Umbilical cord (tissue), 2 donors: ENCODE results near the gene GALNTL6. TPM values are rescaled to one million over a fixed set of nuclear protein-coding genes. Genes with fewer than 3 reads are reported as not detected.
"Not testable (repeated sequence)": the region's sequence is repeated elsewhere in the genome, so short reads cannot be mapped to it uniquely, and the experiment has no call there.

Experiments
- DNase-seq: peaks from one replicate; pipeline ENCODE4 v3.0.0-alpha.2; 2015; ENCODE audit warnings: low spot score
- total RNA-seq: library from RNA; depleted of rRNA; stranded (reverse); fragments of >200 nt; gene quantifications from one replicate; pipeline ENCODE4 v1.2.3, GENCODE V29; 2014; ENCODE audit warnings: low replicate concordance; ENCODE audit not compliant: insufficient read depth

The GALNTL6 gene
- total RNA-seq, 1 donor from 2014 or later = 6.5 TPM

- peak; percentile 80 for DNase-seq
Measured at GRCh38 chr4:173013232-173013930, 1200.2 kb downstream of the GALNTL6 start.

DNA sequence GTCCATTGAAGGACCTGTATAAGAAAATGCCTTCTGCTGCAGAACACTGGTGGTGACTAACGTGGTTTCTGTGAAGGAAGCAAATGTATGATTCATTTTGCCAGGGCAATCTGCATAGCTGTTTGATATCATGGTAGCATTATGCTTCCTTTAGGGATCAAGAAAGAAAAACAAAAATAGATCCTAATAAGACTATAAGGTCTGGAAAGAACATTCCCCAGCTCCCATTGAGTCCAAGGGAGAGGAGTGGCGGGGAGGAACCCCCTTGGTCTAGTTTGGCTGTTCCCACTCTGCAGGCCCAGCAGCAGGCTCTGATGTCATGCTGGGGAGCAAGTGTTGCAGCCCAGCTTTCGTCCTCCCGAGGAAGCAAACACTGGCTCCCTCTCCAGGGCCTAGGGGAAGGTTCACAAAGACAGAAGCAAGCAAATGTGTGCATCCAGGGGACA lies 1200.9 kb downstream of the GALNTL6 start:
- DNase-seq = peak; percentile 94

DNA sequence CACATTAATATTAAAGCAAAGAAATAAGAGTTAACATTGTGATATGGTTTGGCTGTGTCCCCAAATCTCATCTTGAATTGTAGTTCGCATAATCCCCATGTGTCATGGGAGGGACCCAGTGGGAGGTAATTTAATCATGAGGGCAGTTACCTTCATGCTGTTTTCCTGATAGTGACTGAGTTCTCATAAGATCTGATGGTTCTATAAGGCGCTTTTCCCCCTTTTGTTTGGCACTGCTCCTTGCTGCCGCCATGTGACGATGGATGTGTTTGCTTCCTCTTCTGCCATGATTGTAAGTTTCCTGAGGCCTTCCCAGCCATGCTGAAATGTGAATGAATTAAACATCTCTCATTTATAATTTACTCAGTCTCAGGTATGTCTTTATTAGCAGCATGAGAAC lies 1201.6 kb downstream of the GALNTL6 start:
- DNase-seq = no peak

DNA sequence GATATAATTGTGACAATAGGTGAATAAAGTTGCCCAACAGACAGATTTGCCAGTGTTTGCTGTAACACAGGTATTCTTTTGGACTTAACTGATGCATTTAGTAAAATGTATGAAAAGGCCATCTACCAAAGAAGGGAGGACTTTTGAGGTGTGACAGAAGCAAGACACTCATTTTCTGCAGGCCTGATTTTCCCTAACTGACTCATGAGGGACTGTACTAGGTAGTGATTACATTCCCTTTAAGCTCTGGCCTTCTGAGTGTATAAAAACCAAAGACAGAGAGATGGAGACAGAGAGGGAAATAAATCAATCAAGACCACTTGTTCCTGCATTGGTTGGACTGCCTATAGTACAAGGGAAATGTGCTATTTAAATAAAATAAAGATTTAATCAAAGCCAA lies 1204.6 kb downstream of the GALNTL6 start:
- no peak for DNase-seq

GRCh38 chr4:173018446-173018845 lies 1205.2 kb downstream of the GALNTL6 start:
- no peak for DNase-seq

GRCh38 chr4:173019664-173020063 lies 1206.5 kb downstream of the GALNTL6 start:
- no peak for DNase-seq

DNA sequence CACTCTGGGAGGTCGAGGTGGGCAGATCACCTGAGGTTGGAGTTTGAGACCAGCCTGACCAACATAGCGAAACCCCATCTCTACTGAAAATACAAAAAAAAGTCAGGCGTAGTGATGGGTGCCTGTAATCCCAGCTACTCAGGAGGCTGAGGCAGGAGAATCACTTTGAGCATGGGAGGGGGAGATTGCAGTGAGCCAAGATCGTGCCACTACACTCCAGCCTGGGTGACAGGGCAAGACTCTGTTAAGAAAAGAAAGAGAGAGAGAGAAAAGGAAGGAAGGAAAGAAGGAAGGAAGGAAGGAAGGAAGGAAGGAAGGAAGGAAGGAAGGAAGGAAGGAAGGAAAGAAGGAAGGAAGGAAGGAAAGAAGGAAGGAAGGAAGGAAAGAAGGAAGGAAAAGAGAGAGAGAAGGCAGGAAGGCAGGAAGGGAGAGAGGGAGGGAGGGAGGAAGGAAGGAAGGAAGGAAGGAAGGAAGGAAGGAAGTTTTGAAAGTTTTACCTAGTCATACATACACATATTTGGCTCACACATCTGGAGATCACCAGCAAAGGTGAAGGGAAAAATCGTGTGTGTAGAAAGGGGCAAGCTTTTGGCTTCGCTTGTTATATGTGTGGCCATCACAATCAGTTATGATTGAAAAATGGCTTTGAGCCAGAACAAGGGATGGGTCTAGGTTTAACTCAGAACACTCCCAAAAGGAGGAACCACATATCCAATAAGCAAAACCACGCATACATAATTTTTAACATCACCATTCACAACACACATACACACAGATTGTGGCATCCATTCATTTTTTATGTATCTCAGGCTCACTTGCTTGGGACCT lies 1208.8 kb downstream of the GALNTL6 start:
- DNase-seq = not testable (repeated sequence)

- no peak for DNase-seq
Measured at GRCh38 chr4:173024203-173024602, 1211.0 kb downstream of the GALNTL6 start.

DNA sequence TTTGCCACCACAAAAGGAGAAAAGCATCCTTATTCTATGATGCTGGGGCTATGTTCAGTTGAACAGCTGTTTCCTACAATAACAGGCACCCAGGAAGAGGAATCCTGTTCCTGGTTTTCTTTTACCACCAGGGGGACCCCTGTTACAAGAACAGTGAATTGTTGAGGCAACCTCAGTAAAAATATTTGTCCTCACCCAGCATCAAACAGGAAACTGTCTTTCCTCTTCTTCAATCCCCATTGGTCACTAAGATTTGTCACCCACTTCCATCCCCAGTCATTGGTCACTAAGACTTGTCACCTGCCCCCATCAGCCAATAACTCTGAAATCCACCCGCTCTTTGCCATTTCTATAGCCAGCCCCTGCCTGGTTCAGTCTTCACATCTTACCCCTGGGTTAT lies 1211.9 kb downstream of the GALNTL6 start:
- peak; percentile 82 for DNase-seq

- no peak for DNase-seq
Measured at GRCh38 chr4:173037242-173037641, 1224.0 kb downstream of the GALNTL6 start.

- DNase-seq = no peak
Measured at GRCh38 chr4:173038192-173038896, 1225.1 kb downstream of the GALNTL6 start.

- peak; percentile 54 for DNase-seq
Measured at GRCh38 chr4:173039617-173040577, 1226.7 kb downstream of the GALNTL6 start.

- peak; percentile 17 for DNase-seq
Measured at GRCh38 chr4:173041482-173041881, 1228.3 kb downstream of the GALNTL6 start.

- not testable (repeated sequence) for DNase-seq
Measured at GRCh38 chr4:173042139-173042538, 1228.9 kb downstream of the GALNTL6 start.

GRCh38 chr4:173044340-173044739 lies 1231.1 kb downstream of the GALNTL6 start:
- no peak for DNase-seq

- no peak for DNase-seq
Measured at GRCh38 chr4:173045571-173045970, 1232.4 kb downstream of the GALNTL6 start.

DNA sequence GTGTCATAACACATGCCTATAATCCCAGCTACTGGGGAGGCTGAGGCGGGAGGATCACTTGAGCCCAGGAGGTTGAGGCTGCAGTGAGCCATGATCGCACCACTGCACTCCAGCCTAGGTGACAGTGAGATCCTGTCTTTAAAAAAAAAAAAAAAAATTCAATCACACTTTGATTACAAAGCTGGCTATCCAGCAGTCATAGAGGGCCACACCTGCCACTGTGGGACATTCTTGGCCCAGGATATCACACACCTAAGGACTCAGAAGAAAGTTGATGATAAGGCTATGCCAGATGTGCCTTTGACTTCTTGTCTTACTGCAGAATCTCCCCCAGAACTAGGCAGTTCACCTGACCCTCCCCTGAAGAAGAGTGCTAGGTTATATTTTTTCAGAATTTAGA lies 1232.9 kb downstream of the GALNTL6 start:
- DNase-seq = no peak

GRCh38 chr4:173046818-173047217 lies 1233.6 kb downstream of the GALNTL6 start:
- peak; percentile 31 for DNase-seq

DNA sequence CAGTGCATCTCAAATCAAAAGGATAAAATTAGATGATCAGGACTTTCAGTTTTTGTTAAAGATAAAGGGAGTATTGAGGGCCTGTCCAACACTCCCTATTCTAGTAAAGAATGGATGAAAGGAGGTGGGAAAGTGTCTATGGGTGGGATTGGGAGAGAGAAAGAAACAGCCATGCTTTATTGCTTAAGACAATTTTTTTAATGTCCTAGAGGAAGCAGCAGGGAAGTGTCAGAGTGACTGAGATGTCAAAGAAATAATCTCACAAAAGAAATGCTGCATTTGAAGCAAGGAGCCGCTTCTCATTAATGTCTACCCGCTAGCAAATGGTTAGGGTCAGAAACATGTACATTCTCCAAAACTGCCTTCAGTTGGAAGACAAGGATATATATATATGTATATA lies 1238.0 kb downstream of the GALNTL6 start:
- no peak for DNase-seq

GRCh38 chr4:173051716-173052115 lies 1238.5 kb downstream of the GALNTL6 start:
- peak; percentile 68 for DNase-seq

DNA sequence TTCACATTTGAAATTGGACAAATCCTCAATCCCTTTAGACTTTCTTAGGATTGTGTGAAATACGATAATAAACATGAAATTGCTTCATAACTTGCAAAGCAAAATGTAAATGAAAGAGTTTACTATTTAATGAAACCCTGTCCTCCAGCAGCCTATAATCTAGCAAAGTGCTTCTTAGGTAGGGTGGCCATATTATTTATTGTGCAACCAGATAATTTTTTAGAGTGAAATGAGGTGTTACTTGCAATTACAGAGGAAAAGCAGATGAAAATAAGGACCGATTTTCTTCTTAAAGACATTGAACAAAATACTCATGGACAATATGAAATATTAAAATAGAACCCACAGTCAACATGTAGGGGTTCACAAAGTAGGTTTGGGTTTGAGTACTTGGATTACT lies 1239.2 kb downstream of the GALNTL6 start:
- no peak for DNase-seq
